ENCODE data around the gene C3orf22.

Gene C3orf22

DNA sequence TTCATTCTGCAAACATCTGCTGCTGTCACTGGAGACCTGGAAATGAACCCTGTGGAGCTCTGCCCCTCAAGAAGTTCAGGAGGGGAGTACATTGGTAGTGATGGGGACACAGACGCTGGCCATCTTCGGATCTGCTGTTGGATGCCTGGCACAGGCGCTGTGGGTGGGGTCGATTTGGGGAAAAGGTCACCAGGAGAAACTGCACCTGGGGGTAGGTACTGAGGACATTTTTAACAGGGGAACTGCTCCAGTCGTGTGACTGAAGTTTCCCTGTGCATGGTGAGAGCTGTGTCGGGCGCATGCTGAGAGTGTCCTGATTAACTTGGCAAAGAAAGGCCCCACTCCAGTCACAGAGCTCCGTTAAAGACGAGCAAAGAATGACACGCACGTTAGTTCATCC is 44.6 kb downstream of the C3orf22 start:
- no peak for DNase-seq (ENCODE audit: low read depth, low spot score)

DNA sequence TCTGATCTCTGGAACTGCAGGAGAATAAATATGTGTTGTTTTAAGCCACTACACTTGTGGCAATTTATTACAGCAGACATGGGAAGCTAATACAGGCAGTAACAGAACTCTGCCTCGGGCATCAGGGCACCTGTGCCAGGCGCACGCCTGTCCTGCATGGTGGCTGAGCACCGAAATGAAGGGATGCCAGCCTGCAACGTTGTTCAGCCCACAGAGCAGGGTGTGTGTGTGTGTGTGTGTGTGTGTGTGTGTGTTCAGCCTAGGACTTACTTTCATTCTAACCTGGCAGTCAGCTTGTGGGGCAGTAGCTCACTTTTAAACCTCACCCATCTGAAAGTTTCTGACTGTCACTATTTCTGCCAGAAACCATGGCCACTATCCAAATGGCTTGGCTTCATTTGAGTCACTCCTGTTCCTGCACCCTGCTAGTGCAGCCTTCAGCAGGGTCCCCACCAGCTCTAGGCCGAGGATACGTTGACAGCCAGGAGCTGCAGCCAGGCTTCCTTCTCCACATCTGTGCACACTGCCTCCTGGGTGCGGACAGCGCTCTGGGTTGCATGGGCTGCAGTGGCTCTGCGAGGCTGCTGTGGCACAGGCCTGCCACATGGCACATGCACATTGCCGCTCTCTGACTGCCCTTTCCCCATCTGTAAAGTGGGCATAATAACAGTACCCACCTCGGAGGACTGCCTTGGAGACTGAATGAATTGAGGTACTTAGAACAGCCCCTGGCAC is 45.6 kb downstream of the C3orf22 start:
- no peak for DNase-seq (ENCODE audit: low read depth, low spot score)

DNA sequence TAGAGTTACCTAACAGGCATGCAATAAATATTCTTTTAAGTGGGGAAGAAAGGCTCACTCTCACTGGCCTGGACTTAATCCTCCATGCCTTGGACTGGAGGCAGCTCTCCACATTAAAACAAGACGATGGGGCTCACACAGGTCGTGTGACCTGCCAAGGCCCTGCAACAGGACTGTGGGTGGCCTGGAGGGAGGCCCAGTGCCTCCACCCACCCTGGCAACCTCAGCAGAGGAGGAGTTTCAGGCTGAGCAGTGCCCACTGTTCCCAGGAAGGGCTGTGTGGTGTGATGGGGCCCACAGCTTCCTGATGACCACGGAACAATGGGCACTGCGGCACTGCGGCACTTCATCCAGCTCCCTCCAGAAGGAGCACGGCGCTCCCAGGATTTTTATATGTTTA is 46.7 kb downstream of the C3orf22 start:
- DNase-seq (ENCODE audit: low read depth, low spot score), result no peak

DNA sequence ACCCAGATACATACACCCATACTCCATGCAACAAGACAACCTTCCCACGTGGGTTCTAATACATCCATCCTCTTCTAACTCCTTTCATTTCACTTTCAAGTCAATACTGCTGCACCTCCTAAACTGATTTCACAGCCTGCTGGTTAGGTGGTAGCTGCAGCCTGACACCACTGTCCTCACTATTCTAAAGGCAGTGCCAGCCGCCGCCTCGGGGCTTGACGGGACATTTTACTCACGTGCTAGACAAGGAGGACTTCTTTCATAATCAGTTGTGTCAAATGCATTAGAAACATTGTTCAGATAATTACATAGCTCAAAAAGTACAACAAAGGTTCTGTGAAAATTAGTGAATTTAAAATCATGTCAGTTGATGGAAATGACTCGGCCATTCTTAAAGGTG is 47.4 kb downstream of the C3orf22 start:
- DNase-seq (ENCODE audit: low read depth, low spot score), result no peak

DNA sequence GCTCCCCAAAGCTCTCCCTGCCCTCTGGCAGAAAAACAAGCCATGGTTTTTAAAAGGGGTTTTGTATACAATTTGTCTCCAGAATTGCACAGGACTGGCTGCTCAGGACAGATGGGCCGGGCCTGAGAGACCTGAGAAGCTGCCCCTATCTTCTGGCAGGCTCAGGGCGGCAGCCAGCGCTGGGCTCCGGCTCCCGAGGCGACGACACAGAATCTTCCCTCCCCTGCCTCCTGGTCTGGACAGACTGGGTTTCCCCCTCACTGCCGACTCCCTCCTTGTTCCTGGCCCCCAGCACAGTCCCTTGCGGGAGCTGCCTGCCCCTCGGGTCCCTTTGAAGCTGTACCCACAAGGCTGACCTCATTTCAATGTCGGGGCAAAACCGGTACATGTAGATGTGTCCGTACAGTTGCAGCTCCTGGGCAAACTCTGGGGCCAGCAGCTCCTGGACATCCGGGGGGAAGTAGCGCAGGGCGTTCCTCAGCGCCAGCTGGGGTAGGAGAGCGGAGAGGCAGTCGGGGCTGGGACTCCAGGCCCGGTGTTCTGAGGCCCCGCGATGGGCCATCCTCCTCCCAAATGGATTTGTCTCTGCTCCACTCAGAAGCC is 48.3 kb downstream of the C3orf22 start:
- no peak for DNase-seq (ENCODE audit: low read depth, low spot score)

DNA sequence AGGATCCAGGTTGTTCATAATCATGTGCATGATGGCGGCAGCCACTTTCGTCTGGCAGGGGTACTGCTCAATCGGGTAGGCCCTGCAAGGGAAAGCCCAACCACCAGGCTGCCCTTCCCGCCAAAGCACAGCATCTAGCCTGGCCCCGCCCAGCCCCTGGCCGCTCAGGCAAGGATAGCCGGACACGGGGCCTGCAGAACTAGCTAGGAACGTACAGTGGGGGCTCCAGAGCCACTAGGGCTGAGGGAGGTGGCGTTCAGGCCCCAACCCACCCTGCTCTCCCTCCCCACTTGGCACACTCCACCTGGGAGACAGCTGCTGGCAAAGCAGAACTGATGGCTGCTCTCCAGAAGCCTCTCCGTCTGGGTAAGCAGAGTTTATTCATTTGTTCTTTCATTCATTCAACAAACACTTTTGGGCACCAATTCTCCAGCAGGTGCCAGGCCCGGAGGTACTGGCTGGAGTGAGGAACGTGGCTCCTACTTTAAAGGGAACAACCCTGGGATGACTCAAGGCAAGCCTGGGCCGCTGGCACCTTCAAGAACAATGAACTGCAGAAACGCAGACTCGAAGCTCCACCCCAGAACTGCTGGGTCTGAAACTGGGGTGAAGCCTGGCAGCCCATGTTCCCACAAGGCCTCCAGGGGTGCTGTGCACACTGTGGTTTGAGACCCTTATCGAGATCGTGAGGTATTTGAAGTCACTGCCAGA is 49.0 kb downstream of the C3orf22 start:
- no peak for DNase-seq (ENCODE audit: low read depth, low spot score)

DNA sequence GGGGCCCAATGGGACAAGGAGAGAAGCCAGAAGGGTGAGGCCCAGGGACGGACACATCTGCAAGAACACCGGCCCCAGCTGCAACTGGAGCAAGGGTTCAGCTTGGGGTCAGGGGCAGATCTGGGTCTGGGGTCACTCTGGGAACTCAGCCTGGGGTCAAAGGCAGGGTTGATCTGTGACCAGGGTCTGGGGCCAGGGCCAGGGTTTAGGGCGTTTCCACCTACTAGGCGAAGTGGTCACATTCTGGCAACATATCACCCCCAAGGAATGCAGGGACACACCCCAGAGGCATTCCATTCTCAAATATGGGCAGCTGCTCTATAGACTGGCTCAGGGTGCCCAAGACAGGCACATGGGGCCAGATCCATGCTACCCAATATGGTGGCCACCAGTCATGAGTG is 50.2 kb downstream of the C3orf22 start:
- DNase-seq (ENCODE audit: low read depth, low spot score), result no peak

DNA sequence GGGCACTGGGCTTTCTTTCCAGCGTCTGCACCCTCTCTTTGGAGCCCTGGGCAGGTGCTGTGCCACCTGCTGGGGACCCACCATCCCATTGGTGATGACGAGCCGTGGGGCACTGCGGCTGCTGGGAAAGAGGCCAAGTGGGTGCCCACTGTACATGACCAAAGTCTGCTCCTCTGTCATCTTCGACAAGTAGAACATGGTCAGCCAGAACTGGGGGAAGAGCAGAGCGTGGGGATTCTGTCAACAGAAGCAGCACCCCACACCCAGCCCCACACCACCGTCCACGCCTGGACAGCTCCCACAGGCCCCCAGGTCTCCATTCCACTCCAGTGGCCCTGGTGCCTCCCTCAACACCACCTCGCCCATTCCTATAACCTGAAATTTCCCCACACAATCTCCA is 50.8 kb downstream of the C3orf22 start:
- DNase-seq (ENCODE audit: low read depth, low spot score), result no peak

DNA sequence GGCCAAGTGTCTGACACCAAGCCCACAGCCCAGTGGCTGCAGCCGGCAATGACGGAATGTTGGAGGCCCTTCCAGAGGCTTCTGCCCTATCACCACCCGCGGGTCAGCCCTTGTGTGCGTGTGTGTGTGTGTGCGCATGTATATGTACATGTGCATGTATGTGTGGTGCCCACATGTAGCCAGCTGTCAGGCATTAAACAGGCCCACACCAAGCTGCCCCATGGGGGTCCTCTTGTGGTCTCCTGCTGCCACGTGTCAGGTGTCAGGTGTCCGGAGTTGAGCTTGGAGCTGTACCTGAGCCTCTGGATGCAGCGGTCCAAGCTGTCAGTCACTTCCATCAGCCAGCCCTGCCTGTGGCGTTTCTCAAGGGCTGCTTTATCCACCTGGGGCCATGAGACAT is 55.0 kb downstream of the C3orf22 start:
- DNase-seq (ENCODE audit: low read depth, low spot score), result no peak

DNA sequence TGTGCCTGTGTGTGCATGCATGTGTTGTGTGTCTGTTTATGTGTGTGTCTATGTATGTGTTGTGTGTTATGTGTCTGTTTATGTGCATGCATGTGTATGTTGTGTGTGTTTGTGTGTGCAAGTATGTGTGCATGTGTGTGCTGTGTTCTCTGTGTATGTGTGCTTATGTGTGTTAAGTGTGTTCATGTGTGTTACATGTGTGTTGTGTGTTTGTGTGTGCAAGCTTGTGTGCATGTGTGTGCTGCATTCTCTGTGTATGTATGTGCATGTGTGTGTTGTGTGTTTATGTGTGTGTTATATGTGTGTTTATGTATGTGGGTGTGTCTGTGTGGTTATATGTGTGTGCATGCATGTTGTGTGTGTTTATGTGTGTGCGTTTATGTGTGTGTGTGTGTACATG is 56.1 kb downstream of the C3orf22 start:
- no peak for DNase-seq (ENCODE audit: low read depth, low spot score)

DNA sequence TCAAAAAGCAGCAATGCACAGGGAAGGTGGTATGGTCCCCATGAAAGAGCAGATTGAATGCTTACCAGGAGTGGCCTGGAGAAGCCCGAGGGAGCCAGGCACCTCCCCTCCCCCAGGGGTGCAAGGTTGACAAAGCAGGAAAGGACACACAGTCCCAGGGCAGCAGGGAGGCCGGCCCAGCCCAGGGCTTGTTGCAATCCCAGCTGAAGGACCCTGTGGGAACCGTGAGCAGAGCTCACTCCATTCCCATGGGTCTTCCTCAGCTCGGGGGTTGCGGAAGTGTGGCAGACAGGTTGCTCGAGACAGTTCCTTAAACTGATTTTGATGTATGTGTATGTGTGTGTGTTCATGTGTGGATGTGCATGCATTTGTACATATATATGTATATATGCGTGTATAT is 57.0 kb downstream of the C3orf22 start:
- DNase-seq (ENCODE audit: low read depth, low spot score), result no peak

DNA sequence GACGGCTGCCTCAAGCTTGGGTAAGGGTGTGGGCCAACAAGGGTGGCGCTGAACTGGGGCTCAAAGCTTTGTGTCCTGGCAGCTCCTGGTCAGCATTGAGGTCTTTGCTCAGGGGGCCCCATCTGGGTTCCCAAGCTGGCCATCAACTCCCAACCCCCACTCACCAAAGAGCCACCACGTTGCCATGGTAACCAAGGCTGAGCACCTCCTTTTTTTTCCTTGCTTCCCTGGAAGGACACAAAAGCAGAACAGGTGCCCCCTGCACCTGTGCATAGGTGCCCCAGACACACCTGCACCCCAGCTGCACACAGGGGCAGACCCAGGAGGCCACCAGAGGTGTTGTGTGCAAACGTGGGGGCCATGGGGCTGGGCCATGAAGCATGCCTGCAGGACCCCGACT is 57.7 kb downstream of the C3orf22 start:
- no peak for DNase-seq (ENCODE audit: low read depth, low spot score)

DNA sequence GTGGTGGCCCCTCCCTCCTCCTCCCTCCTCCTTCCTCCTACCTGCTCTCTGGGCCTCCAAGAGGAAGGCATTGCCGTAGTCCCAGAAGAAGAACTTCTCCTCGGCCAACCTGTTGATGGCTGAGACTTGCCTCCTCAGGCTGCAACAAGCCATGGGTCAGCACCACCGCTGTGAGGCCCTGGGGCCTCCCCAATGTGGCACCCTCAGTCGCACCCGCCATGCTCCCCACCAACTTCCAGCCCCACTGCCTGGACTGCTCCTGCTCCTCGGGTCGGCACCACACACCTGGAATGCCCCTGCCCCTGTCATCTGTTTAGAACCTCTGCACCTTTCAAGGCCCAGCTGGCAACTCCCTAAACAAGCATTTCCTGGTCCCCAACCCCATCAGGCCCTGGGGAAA is 58.7 kb downstream of the C3orf22 start:
- DNase-seq (ENCODE audit: low read depth, low spot score), result no peak

Measured in brain pericyte (primary cell).